GM12878 (cell line): Measurements from ENCODE around the gene METTL16. TPM values are rescaled to one million over a fixed set of nuclear protein-coding genes. Genes with fewer than 3 reads are reported as not detected.

Source experiments
- ATAC-seq: fragments of 200-7000 bp; cut with Tn5 transposase; 3 replicates; pipeline ENCODE4 v1.9.1; 2020; ENCODE audit warnings: mild to moderate bottlenecking, moderate library complexity
- BruUV-seq: library from RNA; stranded (reverse); fragments of 400-500 nt; replicated peaks from 2 replicates; lab custom pipeline; 2021; lab: Mats Ljungman, UMichigan
- CTCF ChIA-PET: fragments of 300-600 bp; sonication (Branson Sonifier 250); formaldehyde crosslinking; extraction: SDS; loops from one replicate; lab custom pipeline; 2021; ENCODE audit warnings: inconsistent platforms; lab: Yijun Ruan, JAX
- POLR2A ChIA-PET: fragments of 350-600 bp; formaldehyde crosslinking; extraction: SDS; loops from one replicate; lab custom pipeline; 2021; ENCODE audit warnings: inconsistent platforms; lab: Charles Lee
- RAD21 ChIA-PET: fragments of 300-600 bp; sonication (Branson Sonifier 250); formaldehyde crosslinking; loops from one replicate; lab custom pipeline; 2023; ENCODE audit warnings: antibody characterized with exemption; ENCODE audit not compliant: unreplicated experiment; lab: Charles Lee
- SMC1A ChIA-PET: fragments of 300-600 bp; sonication (Branson Sonifier 250); formaldehyde crosslinking; loops from one replicate; lab custom pipeline; 2023; ENCODE audit not compliant: unreplicated experiment, uncharacterized antibody; lab: Charles Lee
- DNase-seq: peaks from one replicate; pipeline ENCODE4 v3.0.0-alpha.2; 2011; ENCODE audit warnings: low read depth, low spot score
- FAIRE-seq: peaks from 3 replicates; lab custom pipeline; 2011; peaks lifted over from hg19 to GRCh38; lab: Jason Lieb, UNC
- H2AFZ ChIP-seq: 2 replicates; pipeline ENCODE4 v1.6.0; 2011; ENCODE audit warnings: low read depth, low read length, control low read depth; ENCODE audit not compliant: control insufficient read depth
- H3K27ac ChIP-seq: 2 replicates; pipeline ENCODE4 v1.5.1; 2011; ENCODE audit warnings: control low read depth; ENCODE audit not compliant: control insufficient read depth, insufficient read depth
- H3K27me3 ChIP-seq, 2 experiments: replicated peaks in 1 of 2; 2 replicates each; pipeline versions ENCODE4 v1.6.0 to v1.6.1; 2011; ENCODE audit warnings: low read length in 1 of 2; ENCODE audit not compliant: control insufficient read depth in 2 of 2, insufficient read depth in 2 of 2
- H3K36me3 ChIP-seq, 2 experiments: 2 replicates each; pipeline ENCODE4 v1.5.1; 2011; ENCODE audit warnings: low read length in 1 of 2; ENCODE audit not compliant: control insufficient read depth in 2 of 2, insufficient read depth in 2 of 2
- H3K4me1 ChIP-seq: 2 replicates; pipeline ENCODE4 v1.6.1; 2011; ENCODE audit warnings: mild to moderate bottlenecking, low read length, moderate library complexity, mixed read lengths; ENCODE audit not compliant: control insufficient read depth, insufficient read depth
- H3K4me2 ChIP-seq: 2 replicates; pipeline ENCODE4 v1.6.0; 2011; ENCODE audit warnings: control low read depth; ENCODE audit not compliant: control insufficient read depth, insufficient read depth
- H3K4me3 ChIP-seq: fragments of 200-600 bp; sonication (generic); 2 replicates; pipeline ENCODE4 v1.5.1; 2016
- H3K79me2 ChIP-seq: 2 replicates; pipeline ENCODE4 v1.6.0; 2011; ENCODE audit warnings: low read length; ENCODE audit not compliant: control insufficient read depth, insufficient read depth
- H3K9ac ChIP-seq: 2 replicates; pipeline ENCODE4 v1.8.0; 2011; ENCODE audit warnings: low read length, control low read depth, mixed read lengths; ENCODE audit not compliant: control insufficient read depth, insufficient read depth
- H3K9me3 ChIP-seq: replicated peaks from 3 replicates; pipeline ENCODE4 v1.5.1; 2011; ENCODE audit warnings: mild to moderate bottlenecking, low read length; ENCODE audit not compliant: control insufficient read depth, insufficient read depth
- H4K20me1 ChIP-seq: 2 replicates; pipeline ENCODE4 v1.6.0; 2011; ENCODE audit not compliant: control insufficient read depth, insufficient read depth
- ATF7 ChIP-seq: fragments of 450-650 bp; IDR thresholded peaks from 2 replicates; pipeline ENCODE4 v1.6.1; 2016; ENCODE audit warnings: low read depth, mild to moderate bottlenecking
- CTCF ChIP-seq, 3 experiments: IDR thresholded peaks in 2 of 3; conservative IDR thresholded peaks in 1 of 3; 2 replicates each; pipeline ENCODE4 v1.5.1; 2011; ENCODE audit warnings: low read depth in 3 of 3, low read length in 3 of 3, mild to moderate bottlenecking in 3 of 3, control low read depth in 2 of 3, moderate library complexity in 2 of 3, inconsistent platforms in 1 of 3, mixed read lengths in 1 of 3; ENCODE audit not compliant: control insufficient read depth in 2 of 3, insufficient read depth in 1 of 3; ENCODE audit errors: extremely low read depth in 1 of 3
- ELK1 ChIP-seq: IDR thresholded peaks from 2 replicates; pipeline ENCODE4 v1.6.1; 2012; ENCODE audit warnings: low read depth, low read length, improper control_type of control experiment
- EZH2 ChIP-seq: IDR thresholded peaks from 2 replicates; pipeline ENCODE4 v1.6.1; 2012; ENCODE audit warnings: low read depth, mild to moderate bottlenecking, control low read depth, inconsistent platforms, low read length, borderline replicate concordance; ENCODE audit not compliant: control insufficient read depth
- HDAC2 ChIP-seq: fragments of 200-600 bp; sonication (generic); IDR thresholded peaks from 2 replicates; pipeline ENCODE4 v1.6.1; 2017
- IKZF1 ChIP-seq: fragments of 450-650 bp; conservative IDR thresholded peaks from 2 replicates; pipeline ENCODE4 v1.6.1; 2017; ENCODE audit warnings: antibody characterized with exemption, mild to moderate bottlenecking
- IKZF2 ChIP-seq, 2 experiments: fragments of 450-650 bp; IDR thresholded peaks; 2 replicates each; pipeline ENCODE4 v1.6.1; 2017; ENCODE audit warnings: mild to moderate bottlenecking in 2 of 2, moderate library complexity in 2 of 2
- KLF5 ChIP-seq: fragments of 450-650 bp; IDR thresholded peaks from 2 replicates; pipeline ENCODE4 v1.6.1; 2014; ENCODE audit warnings: mild to moderate bottlenecking; ENCODE audit not compliant: partially characterized antibody
- PML ChIP-seq: IDR thresholded peaks from 2 replicates; pipeline ENCODE4 v1.6.1; 2012; ENCODE audit warnings: low read length, inconsistent platforms
- SKIL ChIP-seq: fragments of 450-650 bp; IDR thresholded peaks from 2 replicates; pipeline ENCODE4 v1.6.1; 2017; ENCODE audit warnings: mild to moderate bottlenecking, low read depth, inconsistent platforms; ENCODE audit not compliant: poor library complexity, severe bottlenecking
- SUZ12 ChIP-seq: fragments of 200-600 bp; sonication (generic); IDR thresholded peaks from one replicate; pipeline ENCODE4 v1.6.1; 2018; ENCODE audit warnings: antibody characterized with exemption, mild to moderate bottlenecking; ENCODE audit not compliant: unreplicated experiment
- TARDBP ChIP-seq: IDR thresholded peaks from 2 replicates; pipeline ENCODE4 v1.6.1; 2016; ENCODE audit warnings: borderline replicate concordance
- TBL1XR1 ChIP-seq: IDR thresholded peaks from 2 replicates; pipeline ENCODE4 v1.6.1; 2012; ENCODE audit warnings: low read depth, low read length, improper control_type of control experiment
- ZNF207 ChIP-seq: fragments of 450-650 bp; IDR thresholded peaks from 2 replicates; pipeline ENCODE4 v1.6.1; 2014; ENCODE audit warnings: antibody characterized with exemption, mild to moderate bottlenecking, borderline replicate concordance
- WGBS: methylation state at CpG from one replicate; pipeline ENCODE4 v1.1.6; 2016; ENCODE audit warnings: low lambda C conversion rate; ENCODE audit not compliant: insufficient replicate concordance, insufficient coverage; ENCODE audit errors: missing lambda C conversion rate; 5-methylcytosine and 5-hydroxymethylcytosine counted together
- in situ Hi-C: fragments of 300-500 bp; cut with MboI; formaldehyde crosslinking; loops from 9 replicates; pipeline ENCODE4 v1.14.3; 2018; ENCODE audit warnings: mixed read lengths
- intact Hi-C: fragments of 100-400 bp; cut with micrococcal nuclease; formaldehyde crosslinking; loops from one replicate; pipeline ENCODE4 v1.14.2; 2022; ENCODE audit not compliant: unreplicated experiment
- polyA plus RNA-seq, 11 experiments: library from polyadenylated mRNA; depleted of rRNA in 4 of 11; unstranded in 6 of 11; stranded (reverse) in 5 of 11; fragments of >200 nt; fragmentation: Nextera tagmentation in 4 of 11; fragmentation: Illumina TruSeq in 1 of 11; extraction: Ambion mirVana in 4 of 11; extraction: Trizol in 1 of 11; gene quantifications; 1 replicate in 1 of 11; 2 replicates in 10 of 11; pipeline versions ENCODE4 v1.2.1 to v1.2.3, GENCODE V29; 2011 to 2016; ENCODE audit warnings: inconsistent platforms in 2 of 11, missing spikeins in 2 of 11, low read depth in 1 of 11
- total RNA-seq, 4 experiments: library from RNA; depleted of rRNA in 3 of 4; stranded (reverse); fragments of >200 nt in 3 of 4; fragmentation: Illumina TruSeq in 1 of 4; extraction: Trizol in 1 of 4; gene quantifications; 2 replicates each; pipeline versions ENCODE4 v1.2.1 to v1.2.3, GENCODE V29; 2013 to 2021

METTL16 gene
- total and polyA plus RNA-seq, 10 of the 15 experiments (the other 5 are each of a cell fraction or from before 2014, with no cell fraction given) = 15.6 to 34.3 (median 23.7) TPM

- no peak for FAIRE-seq
- no peak for DNase-seq
- BruUV-seq = no TSS peak
- no peaks in the 10 kb centered on the region for H3K9me3 ChIP-seq
- H3K27ac ChIP-seq = peak overlapping the region; percentile 94
- H3K79me2 ChIP-seq = peaks cover 35% of the 10 kb centered on the region
- TF ChIP-seq EZH2 (no peak), ELK1 (no peak), ATF7 (no peak), IKZF1 (no peak), TBL1XR1 (no peak), ZNF207 (no peak), IKZF2 (IDR thresholded peaks at IDR 0.05) (no peak), KLF5 (no peak), CTCF (IDR thresholded peaks at IDR 0.05 in 2 of 3, conservative IDR thresholded peaks at IDR 0.05 in 1 of 3; ENCODE audit: control insufficient read depth in 2 of 3, extremely low read depth in 1 of 3, insufficient read depth in 1 of 3, low read depth in 3 of 3, low read length in 3 of 3) (no peak), SKIL (no peak), SUZ12 (no peak), TARDBP (no peak), PML (no peak), HDAC2 (no peak)
- TF ChIP-seq, all 136 proteins: peak for 0
- intact Hi-C loops (loop anchor here (2.0 to 5.0 kb wide), 2 partner anchors 62 to 157 kb away; no protein-coding TSS in a partner anchor), in situ Hi-C loops (no loop called here)
- no peaks in the 10 kb centered on the region for H4K20me1 ChIP-seq
- ChIA-PET CTCF (interaction anchor here (1.2 to 2.2 kb wide), 4 partner anchors 19 to 95 kb away, joined by 3 to 10 read pairs (median 6); no protein-coding TSS in a partner anchor), RAD21 (interaction anchor here (0.6 to 3.0 kb wide), 5 partner anchors 21 to 247 kb away, joined by 3 to 28 read pairs (median 8); no protein-coding TSS in a partner anchor), SMC1A (interaction anchor here (0.8 to 3.1 kb wide), 11 partner anchors 9 to 247 kb away, joined by 3 to 11 read pairs (median 3); no protein-coding TSS in a partner anchor), POLR2A (interaction anchor here (0.5 to 1.8 kb wide), 7 partner anchors 11 to 820 kb away, joined by 3 to 7 read pairs (median 5); partner anchors contain the start of gene PAFAH1B1)
- no peaks in the 10 kb centered on the region; a peak in 1 of 4 replicates for H3K36me3 ChIP-seq
- ATAC-seq = no peak
- no peaks in the 10 kb centered on the region for H3K27me3 ChIP-seq
- H2AFZ ChIP-seq = no peak overlapping the region
- peak overlapping the region; percentile 91 for H3K4me3 ChIP-seq
- H3K4me1 ChIP-seq = peaks cover 11% of the 10 kb centered on the region; the same call in 1 of the 2 replicates
- H3K4me2 ChIP-seq = peak overlapping the region; percentile 90
- 28% methylated on average over 2 of the region's 2 CpGs for whole genome bisulfite sequencing
- H3K9ac ChIP-seq = peak overlapping the region; percentile 95
These were observed 1.1 kb downstream of the METTL16 start for GRCh38 chr17:2510559-2510958.
